AG08395 (cell line): ENCODE results near the gene TEX2.
"Not testable (repeated sequence)": the region's sequence is repeated elsewhere in the genome, so short reads cannot be mapped to it uniquely, and the experiment has no call there.

Source experiments
- DNase-seq: peaks from one replicate; pipeline ENCODE4 v3.0.0; 2012; ENCODE audit warnings: mixed read lengths, low spot score

TEX2 gene

DNA sequence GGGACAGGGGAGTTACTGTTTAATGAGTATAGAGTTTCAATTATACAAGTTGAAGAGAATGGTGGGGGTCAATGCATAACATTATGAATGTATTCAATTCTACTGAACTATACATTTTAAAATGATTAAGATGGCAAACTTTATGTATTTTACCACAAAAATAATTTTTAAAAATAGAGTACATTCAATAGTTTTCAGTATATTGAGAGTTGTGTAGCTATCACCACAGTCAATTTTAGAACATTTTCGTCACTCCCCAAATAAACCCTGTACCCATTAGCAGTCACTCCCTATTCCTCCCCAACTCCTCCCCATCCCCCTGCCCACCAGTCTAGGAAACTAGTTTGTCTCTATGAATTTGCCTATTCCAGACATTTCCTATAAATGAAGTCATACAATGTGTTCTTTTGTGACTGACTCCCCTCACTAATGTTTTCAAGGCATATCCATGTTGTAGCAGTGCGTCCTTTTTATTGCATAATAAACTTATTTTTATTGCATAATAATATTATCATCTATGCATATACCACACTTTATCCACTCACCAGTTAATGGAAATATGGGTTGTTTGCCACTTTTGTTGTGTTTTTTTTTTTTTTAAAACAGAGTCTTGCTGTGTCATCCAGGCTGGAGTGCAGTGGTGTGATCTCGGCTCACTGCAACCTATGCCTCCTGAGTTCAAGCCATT, 80.6 kb downstream of the TEX2 start:
- DNase-seq = no peak

DNA sequence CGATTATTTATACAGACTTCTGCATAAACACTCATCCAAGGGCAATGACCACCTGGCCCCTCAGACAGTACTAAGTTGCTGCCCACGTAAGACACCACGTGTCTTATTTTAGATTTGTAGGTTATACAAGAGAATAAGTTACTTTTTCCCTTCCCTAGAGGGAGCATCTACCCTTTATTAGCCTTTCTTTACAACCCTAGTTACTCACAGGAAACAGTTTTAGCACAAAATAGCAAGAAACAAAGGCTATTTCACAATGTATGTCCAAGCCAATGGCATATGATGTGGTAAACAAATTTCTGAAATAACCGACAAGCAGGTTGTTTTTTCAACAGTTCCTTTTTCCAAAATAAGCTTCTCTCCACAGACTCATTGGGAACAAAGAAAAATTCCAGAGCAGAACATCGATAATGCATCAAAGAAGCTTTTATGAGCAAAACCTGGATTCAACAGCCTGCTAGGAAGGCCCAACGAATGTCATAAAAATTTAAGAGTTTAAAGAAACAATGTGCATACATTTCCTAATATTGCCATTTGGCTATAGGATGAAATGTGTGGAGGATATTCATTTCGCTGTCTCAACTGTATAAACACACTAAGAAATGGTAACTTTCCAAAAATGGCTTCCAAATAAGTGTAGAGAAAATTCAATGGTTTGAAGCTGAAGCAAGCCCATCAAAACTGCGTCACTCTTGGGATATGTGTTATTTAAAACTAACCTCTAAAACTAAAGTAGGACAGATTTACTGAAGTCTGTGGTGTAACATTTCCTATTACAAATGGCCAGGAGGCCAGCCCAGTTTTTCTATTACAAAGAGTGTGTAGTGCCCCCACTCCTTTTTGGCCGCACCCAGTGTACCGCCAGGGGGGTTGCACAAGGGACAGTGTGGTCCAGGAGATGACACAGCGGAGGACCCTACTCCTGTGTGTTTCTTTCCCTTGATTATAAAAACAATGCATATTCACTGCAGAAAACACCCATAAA, 82.7 kb downstream of the TEX2 start:
- DNase-seq = no peak

DNA sequence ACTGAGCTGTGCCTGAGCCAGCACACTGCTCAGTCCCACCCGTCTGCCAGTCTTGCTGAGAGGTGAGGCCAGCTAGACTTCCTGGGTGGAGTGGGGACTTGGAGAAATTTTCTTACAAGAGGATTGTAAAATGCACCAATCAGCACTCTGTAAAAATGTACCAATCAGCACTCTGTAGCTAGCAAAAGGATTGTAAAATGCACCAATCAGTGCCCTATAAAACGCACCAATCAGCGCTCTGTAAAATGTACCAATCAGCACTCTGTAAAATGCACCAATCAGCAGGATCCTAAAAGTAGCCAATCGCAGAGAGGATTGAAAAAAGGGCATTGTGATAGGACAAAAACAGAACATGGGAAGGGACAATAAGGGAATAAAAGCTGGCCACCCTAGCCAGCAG, 84.0 kb downstream of the TEX2 start:
- DNase-seq = not testable (repeated sequence)

DNA sequence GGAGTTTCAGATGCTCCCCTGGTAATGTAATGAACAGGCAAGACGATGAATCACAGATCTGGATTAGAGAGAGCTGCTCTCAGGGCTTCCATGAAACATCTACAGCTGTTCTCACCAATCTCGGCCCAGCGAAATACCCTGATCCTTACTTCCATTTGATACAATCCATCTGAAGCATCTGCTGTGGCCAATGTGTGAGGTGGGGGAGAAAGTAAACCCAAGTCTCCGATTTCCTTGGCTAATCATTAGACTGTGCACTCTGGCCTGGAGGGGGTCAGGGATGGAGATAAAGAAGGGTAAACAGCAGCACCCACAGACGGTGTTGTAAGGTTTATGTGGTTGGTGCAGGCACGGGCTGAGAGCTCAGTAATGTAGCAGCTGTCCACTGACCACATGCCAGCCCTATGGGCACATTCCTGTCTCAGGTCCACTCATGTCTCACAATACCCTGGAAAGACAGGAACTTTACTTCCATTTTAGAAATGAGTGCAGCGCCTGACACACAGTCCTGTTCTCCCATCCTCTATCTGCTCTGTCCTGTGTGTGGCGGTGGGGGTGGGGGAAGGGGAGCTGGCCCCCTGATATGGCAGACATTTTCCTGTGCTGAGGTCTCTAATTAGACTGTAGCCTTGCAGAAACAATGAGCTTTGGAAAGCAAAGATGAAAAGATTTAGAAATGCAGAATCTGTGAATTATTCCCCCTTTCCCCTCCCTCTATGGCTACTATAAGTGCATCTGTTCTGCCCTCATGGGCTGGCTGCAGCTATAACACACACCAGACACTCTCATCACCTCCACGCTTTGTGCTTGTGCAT, 84.8 kb downstream of the TEX2 start:
- no peak for DNase-seq

DNA sequence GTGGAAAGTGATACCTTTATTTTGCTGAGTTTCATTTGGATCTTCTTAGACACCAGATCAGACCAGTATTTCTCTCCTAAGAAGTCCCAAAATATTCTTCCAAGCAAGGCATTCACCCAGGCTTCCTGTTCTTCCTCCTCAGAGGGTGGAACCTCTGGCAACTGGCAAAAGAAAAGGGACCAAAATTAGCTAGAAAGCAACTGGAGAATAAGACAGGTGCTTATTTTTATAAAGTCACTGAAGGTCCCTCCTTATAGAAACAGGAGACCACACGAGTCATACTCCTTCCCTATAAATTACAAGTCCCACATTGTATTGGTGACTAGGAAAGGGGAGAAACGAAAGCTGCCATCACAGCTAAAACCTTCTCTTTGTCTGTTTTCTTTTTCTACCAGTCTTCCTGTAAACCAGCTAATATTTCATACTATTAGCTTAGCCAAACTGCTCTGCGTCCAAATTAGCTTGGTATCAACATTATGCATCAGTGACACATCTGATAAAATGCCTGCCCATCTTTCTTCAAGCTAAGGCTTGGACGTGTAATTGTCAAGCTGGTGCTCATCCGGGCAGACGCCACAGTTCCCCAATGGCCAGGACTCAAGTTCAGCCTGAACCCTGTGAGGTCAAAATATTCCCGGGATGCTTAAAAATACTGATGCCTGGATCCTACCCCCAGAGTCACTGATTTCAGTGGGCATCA, 85.6 kb downstream of the TEX2 start:
- no peak for DNase-seq

DNA sequence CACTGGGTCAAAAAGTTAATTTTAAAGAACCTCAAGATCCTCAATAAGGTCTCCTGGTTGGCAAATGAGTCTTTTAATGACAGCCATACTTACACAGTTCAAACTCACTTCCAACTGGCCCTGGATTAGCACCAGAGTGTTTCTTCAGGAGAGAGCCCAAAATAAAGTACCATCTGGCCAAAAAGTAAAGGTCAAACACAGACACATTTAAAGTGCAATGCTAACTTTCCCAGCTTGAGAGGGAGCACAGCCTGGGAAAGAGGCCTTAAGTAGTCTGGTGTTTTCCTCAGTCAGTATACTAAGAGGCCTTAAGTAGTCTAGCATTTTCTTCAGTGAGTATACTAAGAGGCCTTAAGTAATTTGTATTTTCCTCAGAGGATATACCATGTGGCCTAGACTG, 86.5 kb downstream of the TEX2 start:
- no peak for DNase-seq

DNA sequence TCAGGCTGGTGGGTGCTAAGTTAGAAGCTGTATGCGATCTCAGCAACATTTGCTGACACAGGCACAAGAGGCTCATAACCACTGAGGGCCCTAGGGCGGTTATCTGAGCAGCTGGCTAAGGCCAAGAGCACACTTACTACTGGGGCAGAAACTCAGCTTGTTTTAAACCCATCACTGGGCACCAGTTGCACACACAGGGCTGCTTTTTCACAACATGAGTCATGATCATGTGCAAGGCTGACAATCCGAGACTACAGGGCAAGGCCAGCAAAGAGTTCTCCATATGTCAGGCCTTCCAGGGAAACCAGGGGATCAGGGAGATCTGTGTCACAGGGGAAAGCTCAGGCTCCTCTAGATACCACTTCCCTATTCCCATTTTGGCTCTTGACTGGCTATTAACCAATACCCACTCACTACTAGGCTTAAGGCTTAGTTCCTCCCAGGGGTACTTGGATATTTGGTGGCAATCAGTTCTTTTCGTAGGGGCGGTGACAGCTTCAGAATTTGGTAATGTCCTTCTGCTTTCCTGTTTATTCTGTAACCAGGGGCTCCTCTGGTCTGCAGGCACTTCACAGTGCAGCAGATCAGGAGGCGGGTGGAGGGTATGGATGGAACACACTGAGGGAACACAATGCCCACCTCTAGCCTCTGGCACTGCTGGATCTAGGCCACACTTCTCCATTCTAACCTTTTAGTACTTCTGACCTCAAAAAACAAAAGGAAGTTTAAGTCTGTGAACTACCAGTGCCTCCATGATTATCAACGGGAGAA, 88.2 kb downstream of the TEX2 start:
- peak; percentile 62 for DNase-seq

DNA sequence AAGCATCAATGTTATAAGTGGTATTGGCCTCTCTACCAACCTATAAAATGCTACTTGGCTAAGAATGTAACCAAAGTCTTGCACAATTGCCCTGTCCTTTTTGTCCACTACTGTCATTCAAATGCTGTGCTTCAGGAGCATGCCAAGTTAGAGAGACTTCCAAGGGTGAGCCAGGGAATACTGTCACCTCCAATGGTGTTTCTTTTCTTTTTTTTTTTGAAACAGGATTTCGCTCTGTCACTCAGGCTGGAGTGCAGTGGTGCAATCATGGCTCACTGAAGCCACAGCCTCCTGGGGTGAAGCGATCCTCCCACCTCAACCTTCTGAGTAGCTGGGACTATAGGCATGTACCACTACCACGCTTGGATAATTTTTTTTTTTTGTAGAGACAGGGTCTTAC, 89.4 kb downstream of the TEX2 start:
- no peak for DNase-seq

DNA sequence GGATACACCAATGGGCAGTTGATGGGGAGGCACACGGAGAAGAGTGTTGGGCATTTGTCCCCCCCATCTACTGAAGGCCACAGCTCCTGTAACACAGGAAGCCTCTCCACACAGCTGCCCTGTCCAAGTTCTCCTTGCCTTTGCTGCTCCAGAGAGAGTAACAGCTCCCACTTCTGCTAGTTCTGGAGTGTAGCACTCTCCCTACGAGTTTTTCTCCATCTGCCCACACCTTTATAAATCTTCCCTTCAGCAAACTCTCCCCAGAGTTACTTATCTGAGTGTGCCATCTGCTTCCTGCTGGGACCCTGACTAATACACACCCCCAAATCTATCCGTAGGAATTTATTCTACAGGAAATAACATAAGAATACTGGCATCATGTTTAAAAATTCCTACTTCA, 90.5 kb downstream of the TEX2 start:
- no peak for DNase-seq

DNA sequence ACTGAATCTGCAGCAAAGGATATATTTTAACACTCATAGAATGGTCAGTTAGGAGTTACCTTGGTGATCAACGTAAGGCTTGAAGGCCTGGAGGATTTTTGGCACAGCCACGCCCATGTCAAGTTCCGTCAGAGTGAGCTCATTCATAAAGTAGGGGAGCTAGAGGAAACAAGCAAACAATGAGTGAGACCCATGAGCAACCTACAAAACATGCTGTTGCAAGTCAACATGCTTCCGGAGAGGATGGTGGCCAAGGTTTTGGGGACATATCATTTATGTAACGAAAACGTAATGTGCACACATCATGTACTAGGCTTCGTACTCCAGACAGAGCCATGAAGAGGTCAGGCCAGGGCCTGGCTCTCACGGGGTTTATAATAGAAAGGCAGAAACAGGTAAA, 92.0 kb downstream of the TEX2 start:
- DNase-seq = no peak

DNA sequence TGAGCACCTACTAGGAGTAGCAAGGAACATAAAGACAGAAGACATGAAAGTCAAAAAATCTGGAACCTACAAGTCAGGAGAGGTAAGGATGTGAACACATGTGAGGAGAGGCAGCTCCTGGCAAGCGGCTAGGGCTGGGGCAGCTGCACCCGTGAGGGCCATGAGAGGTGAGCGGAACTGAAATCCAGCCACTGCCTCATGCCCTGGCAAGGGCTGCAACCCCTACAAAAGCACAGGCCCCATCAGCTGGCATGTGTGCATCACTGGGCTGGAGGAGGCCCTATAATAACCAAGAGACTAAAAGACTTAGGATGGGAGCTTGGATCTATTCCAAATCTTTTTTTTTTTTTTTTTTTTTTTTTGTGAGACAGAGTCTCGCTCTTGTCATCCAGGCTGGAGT, 92.8 kb downstream of the TEX2 start:
- DNase-seq = no peak

DNA sequence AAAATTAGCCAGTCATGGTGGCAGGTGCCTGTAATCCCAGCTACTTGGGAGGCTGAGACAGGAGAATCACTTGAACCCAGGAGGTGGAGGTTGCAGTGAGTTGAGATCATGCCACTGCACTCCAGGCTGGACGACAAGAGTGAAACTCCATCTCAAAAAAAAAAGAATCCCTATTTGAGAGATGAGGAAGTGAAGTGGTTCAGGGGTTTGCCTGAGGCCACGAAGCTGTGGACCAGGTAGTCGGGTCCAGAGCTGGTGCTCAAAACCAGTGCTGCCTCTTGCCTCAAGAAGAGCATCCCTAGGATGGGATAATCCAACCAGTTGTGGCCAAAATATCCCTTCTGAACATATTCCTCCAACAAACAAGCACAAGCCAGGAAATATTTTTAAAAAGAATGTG, 95.4 kb downstream of the TEX2 start:
- not testable (repeated sequence) for DNase-seq

DNA sequence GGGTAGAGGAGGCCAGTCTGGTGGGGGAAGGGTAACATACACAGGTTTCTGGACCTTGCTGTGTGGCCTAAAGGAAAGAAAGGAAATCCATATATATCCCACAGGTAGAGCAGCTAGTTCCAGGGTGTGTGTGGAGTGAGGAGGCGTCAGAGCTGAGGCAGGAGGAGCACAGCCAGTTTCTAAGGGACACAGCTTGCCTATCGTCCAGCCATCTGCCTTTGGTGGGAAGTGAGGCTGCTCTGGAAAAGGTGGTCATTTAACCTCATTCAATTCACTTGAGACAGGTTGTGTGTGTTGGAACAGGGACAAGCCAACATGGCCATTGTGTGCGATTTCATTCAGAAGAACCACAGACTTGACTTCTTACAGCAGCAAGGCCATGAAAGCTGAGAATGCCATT, 96.2 kb downstream of the TEX2 start:
- no peak for DNase-seq

DNA sequence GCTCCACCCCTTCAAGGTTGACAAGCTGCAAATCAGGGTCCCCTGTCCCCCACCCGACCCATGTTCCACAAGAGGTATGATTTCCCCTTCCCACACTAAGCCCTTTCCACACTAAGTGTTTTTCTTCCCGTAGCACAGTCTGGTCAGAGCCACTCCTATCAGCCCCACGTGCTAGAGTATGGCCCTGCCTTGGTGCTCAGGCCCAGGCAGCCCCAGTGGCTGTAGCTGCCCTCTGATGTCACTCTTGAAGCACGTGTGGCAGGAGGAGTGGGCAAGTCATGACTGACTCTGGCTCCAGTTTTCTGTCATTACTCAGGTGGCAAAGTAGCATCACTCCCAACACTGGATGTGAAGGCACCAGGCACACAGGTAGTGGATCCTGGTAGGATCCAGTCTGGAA, 97.7 kb downstream of the TEX2 start:
- no peak for DNase-seq

DNA sequence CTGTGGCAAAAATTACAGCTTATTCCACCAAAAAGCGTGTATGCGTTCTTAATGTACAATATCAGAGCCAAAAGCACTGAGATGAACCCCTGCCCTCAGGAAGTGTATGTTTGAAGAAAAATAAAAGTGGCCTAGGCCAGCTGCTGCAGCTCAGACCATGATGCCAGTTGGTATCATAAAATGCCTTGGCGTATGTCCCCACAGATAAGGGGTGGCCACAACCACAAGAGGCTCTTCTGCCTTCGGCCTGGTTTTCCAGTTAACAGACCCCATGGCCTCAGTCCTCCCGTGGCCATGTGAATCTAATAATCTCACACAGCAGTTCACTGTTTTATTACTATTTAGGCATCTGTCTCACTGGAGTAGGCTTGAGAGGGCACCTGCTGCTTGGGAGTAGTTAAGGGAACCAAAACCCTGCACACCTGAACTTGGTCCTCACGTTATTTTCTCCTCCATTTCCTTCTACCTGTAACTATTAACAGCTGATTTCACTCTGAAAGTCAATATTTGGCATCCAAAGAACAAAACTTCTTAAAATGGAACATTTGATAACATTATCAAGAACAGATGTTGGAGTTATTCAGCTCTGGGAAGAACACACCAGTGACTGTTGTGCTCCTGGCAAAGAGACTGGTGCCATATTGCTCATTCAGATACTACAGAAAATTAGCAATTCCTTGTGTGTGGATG, 98.3 kb downstream of the TEX2 start:
- no peak for DNase-seq

DNA sequence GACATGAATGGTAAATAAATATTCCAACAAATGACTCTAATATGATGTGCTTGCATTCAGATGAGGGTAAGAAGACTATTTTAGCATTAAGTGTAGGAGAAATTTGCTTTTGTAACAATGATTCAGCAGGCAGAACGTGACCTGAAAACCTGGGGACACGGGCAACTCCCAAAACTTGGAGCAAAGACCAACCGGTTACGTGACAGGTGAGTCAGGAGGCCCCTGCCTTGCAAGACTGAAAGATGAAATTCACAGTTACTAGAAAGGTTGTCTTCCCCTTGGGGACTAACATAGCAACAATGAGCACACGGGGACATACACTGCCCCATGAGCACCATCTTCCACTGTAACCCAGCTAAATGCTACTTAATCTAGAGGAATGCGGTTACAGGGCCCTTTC, 99.6 kb downstream of the TEX2 start:
- no peak for DNase-seq

DNA sequence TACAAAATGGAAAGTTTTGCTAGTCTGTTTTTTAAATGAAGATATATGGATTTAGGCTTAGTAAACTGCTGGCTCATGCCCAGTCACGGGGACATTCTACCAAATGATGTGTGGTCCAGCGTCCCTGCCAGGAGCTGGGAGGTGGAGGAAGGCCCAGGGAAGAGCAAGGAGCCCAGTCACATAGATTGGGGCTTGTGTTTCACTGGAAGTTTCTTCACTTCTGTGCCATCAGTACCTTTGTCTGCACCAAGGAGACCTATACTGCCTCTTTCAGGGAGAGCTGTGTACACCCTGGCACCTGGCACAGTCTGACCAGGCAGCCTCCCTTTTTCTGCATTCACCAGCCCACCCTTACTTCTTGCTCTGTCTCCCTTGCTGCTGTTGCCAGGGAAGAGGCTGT, 100.5 kb downstream of the TEX2 start:
- no peak for DNase-seq

DNA sequence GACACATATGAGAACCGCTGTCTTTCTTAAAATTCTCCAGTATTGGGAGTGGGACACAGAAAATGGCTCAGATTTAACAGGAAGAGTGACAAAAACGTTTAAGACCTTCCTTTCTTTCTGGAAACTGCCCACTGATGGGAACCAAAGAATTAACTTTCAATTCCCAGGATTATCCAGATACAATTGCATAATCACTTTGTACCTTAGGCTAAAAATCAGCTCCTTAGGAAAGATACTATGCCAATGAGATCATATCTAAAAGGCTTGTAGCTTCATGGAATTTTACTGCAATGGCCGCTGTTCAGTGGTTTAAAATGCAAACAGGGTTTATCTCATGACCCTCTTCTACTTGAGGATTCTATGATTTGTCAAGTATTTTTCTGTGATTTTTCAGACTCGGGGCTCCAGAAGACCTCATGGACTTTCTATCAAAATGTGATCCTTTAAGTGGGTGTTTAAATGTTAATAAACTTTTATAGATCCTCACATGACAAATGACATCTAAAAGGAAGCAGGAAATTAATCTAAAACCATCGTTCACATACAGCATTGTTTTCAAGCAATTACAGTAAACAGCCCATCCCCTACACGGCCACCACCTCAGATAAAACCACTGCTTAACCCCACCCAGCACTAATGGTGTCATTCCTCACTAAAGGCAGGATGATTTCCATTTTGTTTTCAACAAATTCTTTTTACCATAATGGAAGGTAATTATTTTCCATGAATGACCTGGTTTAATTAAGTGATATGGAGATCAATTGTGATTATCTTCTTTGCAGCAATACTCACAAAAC, 101.5 kb downstream of the TEX2 start:
- DNase-seq = no peak

DNA sequence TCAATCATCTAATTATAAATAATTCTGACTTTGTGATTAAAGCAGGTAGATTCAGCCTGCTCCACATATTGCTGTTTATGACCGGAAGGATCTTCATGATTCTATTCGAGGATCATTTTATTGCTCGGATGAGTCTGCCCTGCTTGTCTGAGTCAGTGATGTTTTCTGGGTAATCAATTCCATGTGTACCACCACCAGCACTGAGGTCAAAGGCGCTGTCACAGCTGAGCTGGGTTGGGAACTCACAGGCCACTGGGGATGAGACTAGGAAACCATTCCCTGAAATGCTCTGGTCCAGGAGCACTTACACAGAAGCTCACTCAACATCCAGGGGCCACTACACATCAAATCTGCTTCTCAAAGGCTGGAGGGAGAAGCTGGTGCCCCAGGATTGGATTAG, 102.7 kb downstream of the TEX2 start:
- peak; percentile 83 for DNase-seq
